Activated T-helper 9 cell treated with anti-CD3 and anti-CD28 coated beads, Interleukin-2, amount 50 U/mL, for 16 hours (primary cell): Measurements from ENCODE around the gene STX1A.

Experiments
- DNase-seq: peaks from one replicate; pipeline ENCODE4 v3.0.0-alpha.2; 2020; ENCODE audit warnings: low read depth

STX1A gene

DNA sequence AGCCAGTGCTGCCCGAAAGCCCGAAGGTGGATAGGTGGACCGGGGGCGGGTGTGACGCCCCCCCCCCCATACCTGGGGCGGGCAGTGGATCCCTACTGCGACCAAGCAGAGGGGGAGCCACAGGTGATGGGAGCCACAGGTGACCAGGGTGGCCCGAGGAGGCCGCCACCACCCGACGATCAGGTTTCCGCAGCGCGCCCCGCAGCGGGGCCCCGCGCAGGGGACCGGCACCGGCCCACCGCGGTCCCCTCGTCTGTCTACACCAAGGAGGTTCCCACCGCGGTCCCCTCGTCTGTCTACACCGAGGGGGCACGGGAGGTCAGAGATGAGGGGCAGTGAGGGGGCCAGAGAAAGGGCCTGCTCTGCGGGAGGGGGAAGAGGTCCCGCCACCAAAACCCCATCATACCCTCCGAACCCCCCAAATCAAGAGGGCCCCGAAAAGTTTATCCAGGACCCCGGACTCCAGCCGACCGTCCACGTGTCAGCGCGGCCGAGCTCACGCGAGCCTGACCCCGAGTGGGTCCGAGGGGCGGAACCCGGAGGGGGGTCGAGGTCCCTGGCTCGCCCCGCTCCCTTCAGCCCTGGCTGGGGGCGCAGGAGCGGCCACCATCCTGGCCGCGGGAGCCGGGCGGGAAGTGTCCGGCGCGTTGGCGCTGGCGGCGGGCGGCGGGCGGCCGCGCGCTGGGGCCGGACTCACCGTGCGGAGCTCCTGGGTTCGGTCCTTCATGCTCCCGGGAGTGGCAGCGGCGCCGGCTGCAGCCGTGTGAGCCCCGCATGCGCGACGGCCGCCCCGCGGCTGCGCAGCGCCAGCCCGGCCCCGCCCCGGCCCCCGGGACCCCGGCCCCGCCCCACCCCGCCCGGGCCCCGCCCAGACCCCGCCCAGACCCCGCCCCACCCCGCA is at the start of gene STX1A:
STX1A (minus strand) TSS at position 765 of the 901 bp plus-strand sequence; CDS start at position 727, 38 bp downstream.
- DNase-seq: peak; percentile 62

DNA sequence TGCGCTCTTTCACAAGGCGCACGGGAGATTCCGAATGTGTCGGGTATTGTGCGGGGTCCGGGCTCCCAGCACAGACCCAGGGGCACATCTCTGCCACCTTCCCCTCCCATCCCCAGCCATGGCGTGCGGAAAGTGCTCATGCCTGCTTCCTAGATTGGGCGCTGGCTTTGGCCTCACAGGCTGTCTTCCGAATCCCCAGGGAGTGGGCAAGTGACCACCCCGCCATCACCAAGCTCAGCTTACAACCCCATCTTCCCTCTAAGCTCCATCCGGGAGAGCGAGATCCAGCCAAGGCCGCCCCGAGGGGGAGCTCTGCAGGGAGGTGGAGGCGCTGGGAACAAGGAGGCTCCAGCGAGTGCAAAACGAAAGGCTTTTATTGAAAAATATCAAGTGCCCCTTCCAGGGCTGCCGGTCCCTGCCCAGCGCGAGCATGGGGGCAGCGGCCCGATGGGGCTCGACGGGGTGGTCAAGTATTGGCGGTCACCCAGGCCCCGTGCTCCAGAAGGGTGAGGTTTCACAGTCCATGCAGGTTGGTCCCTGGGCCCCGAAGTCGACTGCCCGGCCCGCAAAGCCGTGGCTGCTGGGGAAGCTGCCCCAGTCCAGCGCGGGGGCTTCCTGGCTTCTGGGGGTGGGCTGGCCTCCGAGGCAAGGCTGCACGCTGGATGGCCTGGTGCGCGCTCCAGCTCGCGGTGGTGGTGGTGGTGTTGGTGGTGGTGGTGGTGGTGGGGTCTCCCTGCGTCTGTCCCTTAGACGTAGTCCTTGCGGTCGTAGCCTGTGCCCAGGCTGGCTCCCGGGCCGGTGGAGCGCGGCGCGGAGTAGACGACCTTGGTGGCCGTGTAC is 49.4 kb upstream of the STX1A start:
- DNase-seq: no peak

DNA sequence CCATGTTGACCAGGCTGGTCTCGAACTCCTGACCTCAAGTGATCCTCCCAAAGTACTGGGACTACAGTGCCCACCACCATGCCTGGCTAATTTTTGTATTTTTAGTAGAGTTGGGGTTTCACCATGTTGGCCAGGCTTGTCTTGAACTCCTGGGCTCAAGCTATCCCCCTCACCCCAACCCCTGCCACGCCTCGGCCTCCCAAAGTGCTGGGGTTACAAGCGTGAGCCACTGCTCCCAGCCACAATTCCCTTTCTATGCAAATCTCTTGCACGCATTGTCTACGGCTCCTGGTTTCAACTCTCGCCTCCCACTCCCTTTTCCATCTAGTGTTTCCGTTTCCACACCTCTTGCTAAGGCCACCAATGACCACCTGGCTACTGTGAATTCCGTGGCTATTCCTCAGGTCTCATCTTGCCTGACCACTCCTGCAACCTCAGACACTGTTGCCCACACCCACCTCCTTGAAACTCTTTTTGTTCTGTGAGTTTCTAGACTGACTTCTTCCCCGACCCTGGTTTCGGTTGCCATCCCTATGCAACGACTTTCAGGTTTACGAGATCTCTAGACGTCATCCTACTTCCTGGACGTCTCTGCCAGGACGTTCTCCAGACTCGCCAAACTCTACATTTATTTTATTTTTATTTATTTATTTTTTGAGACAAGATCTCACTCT is 47.2 kb upstream of the STX1A start:
- DNase-seq: no peak

DNA sequence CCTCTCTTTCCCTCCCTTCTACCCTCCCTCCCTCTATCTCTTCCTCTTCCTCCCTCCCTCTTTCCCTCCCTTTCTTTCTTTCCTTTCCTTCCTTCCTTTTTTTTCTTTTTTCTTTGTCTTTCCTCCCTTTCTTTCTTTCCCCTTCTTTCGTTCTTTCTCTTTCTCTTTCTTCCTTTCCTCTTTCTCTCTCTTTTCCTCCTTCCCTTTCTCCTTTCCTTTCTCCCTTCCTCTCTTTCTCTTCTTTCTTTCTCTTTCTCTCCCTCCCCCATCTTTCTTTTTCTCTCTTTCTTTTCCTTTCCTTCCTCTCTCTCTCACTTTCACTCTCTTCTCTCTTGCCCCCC is 43.2 kb upstream of the STX1A start:
- DNase-seq: no peak

DNA sequence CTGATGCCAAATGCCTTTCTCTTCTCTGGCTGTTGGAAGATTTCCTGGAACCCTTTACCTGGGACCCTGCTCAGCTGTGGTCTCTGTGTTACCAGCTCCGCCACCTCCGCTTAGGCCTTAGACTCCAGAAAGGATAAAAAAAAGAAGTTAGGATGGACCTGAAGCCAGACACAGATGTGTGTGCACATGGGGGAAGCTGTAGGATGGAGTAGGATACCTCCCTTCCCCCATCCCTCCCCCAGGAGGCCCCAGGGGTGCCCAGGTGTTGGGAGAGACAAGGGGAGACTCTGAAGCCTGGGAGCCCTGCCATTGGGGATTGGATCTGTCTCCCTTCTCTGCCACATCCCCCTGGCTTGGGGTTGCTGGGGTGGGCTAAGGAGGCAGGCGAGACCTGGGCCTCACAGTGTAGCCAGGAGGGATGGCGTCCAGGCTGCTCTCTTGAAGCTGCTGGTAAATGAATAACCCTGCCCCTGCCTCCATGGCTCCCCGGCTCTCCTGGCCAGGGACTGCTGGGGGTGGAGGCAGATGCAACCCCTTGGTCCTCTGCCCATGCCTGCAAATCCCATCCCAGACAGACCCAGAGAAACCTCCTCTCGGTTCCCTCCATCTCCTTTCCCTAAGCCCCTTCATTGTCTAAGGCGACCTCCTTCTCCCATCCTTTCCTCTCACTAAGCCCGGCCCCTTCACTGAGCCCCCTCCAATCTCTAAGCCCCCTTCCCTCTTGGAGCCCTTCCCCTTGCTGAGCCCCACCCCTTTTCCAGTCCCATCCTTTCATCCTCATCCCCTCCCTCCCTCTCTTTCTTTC is 42.6 kb upstream of the STX1A start:
- DNase-seq: no peak

DNA sequence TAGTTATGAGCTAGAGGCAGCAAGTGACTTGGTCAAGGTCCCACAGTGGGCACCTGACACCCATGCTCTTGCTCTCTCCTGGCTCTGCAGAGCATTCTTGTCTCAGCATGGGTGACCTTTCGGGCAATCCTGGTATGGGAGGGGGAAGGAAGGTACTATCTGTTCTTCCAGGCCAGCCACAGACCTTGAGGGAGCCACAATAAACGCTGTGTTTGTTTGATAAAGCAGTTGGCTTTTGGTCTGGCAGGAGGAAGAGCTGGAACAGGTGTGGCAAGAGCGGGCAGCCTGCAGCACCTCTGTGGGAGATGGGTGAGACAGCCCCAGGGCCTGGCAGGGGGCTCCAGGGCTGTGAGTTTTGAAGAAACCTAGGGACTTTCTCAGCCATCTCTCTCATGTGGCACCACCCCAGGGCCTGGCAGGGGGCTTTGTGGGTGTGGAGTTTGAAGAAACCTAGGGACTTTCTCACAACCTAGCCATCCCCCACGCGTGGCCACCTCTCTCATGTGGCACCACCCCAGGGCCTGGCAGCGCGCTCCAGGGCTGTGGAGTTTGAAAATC is 39.2 kb upstream of the STX1A start:
- no peak for DNase-seq

DNA sequence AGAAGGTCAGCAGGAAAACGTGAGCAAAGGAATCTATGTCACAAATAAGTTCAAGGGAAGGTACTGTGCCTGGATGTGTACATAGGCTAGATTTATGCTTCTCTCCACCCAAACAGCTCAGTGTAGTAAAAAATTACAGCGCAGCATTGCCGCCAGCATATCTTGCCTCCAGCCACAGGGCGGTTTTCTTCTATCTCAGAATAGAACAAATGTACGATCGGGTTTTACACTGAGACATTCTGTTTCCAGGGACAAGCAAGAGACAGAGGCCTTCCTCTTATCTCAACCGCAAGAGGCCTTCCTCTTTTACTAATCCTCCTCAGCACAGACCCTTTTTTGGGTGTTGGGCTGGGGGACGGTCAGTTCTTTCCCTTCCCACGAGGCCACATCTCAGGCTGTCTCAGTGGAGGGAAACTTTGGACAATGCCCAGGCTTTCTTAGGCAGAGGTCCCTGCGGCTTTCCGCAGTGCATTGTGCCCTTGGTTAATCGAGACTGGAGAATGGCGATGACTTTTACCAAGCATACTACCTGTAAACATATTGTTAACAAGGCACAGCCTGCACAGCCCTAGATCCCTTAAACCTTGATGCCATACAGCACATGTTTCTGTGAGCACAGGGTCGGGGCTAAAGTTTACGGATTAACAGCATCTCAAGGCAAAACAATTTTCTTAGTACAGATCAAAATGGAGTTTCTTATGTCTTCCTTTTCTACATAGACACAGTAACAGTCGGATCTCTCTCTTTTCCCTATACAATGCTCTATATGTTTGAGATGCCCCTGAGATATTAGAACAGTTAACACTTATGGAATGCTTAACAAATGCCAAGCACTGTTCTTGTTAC is 30.7 kb upstream of the STX1A start:
- DNase-seq: no peak

DNA sequence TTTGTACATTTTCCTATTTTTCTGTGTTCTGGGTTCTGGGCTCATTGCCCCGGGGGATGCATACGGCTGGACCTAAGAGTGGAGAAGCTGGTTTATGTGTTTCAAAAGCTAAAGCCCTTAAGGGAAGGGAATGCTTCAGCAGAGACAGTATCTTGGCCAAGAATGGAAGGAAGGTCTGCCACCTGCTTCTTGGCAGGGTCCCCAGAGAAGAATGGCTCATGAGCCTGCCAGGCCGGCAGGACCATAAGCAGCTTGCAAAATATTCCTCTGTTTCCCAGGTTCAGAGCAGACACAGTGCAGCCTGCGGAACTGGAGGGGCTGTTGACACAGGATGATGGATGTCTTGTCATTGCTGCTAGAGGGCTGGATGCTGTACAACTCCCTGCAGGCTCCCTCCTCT is 26.9 kb upstream of the STX1A start:
- no peak for DNase-seq

DNA sequence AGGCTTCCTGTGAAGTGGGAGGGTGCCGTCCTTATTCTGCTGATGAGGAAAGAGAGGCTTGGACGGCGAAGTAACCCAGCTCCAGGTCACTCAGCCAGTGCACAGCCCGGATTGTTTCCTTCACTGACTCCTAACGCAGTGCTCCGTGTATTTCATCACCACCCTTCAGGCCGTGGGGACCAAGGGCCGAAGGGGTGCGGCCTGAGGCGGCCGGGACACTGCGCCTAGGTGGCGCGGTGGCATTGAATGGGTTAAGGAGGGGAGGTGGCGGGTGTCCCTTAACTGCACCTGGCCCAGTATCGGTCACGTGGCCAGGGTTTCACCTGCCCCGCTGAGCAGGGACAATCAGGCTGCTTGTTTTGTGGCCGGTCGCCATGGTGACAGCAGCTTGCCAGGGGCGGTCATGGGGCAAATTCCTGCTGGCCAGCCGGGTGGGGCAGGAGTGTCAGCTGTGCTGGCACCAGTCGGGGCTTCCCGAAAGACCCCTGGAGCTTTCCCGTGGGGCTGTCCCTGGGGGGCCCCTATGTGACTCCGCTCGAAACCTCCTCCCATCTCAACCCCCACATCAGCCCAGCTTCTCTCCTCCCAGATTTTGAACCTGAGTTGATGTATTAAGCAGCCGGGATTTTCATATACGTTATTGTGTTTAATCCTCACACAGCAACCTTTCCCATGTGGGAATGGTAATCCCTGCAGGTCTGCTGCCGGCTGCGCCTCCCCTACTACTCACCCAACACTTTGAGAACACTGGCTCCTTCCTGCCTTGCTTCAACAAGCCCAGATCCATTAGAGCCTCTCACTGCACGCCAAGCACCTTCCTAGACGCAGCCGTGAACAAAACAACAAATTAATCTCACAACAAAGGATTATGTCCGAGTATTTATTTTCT is 23.5 kb upstream of the STX1A start:
- no peak for DNase-seq

DNA sequence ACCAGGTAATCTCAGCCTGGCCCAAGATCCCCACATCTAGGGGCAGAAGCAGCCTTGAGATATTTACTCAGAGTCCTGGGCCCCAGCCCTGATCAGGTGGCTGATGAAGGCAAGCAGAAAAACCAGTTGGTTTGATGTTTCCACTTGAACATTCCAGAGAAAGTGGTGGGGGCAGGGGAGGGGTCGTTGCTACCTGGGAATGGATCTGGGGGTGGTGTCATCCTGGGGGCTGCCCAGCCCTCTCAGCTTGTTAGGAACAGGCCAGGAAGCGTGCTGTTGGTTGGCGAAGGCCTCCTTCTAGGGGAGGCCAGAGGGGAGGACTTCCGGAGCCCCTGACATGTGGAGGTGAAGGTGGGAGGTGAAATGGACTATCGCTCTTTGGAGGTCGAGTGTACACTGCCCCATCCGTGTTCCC is 22.9 kb upstream of the STX1A start:
- DNase-seq: no peak

DNA sequence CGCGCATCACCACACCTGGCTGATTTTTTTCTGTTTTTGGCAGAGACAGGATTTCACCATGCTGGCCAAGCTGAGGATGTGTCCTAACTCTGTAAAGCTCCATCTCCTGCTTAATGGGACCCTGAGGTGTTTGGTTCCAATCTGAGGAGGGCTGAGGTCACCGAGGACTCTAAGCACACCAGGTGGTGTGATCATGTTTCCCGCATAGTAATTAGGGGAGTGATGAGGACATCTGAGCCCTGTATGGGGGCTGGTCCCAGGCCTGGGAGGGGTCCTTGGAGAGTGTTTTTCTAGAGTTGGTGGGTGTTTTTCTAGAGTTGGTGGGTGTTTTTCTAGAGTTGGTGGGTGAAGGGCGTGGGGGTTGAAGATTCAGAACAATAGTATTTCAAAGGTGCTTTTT is 22.1 kb upstream of the STX1A start:
- DNase-seq: no peak

DNA sequence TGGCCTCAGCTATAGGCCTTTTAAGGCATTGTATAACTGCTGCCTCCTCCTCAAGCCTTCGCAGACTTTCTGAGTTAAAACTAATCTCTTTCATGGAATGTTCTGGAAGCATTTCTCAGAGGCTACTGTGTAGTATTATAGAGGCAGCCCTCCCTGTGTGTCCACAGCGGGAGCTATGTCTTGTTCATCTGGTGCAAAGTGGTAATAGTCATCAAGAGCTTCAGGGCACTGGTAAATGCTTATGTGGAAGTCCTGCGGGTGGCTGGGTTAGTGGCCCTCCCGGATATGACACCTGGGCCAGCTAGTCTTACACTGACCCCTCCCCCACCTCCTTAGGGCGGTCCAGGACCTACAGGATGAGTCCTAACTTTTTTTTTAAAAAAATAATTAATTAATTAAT is 21.3 kb upstream of the STX1A start:
- DNase-seq: no peak

DNA sequence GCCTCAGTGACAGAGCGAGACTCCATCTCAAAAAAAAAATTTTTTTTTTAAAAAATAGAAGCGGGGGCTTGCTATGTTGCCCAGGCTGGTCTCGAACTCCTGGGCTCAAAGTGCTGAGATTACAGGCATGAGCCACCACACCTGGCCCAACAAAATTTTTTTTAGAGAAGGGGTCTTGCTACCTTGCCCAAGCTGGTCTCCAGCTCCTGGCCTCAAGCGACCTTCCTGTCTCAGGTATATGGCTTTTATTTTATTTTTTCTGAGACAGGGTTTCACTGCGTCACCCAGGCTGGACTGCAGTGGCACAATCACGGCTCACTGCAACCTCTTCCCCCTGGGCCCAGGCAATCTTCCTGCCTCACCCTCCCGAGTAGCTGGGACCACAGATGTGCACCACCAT is 20.7 kb upstream of the STX1A start:
- DNase-seq: no peak

DNA sequence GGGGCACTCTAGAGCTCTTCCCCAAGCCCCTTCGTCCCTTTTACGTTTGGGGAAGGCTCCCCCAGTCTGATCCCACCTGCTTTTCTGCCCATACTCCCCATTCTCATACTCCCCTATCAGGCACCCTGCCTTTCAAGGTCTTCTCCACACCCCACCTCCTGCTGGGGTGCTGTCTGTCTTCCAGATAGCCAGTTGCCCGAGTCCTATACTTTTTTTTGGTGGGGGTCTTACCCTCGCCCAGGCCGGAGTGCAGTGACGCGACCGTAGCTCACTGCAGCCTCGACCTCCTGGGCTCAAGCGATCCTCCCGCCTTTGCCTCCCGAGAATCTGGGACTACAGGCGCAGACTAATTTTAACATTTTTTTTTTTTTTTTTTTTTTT is 19.9 kb upstream of the STX1A start:
- no peak for DNase-seq

DNA sequence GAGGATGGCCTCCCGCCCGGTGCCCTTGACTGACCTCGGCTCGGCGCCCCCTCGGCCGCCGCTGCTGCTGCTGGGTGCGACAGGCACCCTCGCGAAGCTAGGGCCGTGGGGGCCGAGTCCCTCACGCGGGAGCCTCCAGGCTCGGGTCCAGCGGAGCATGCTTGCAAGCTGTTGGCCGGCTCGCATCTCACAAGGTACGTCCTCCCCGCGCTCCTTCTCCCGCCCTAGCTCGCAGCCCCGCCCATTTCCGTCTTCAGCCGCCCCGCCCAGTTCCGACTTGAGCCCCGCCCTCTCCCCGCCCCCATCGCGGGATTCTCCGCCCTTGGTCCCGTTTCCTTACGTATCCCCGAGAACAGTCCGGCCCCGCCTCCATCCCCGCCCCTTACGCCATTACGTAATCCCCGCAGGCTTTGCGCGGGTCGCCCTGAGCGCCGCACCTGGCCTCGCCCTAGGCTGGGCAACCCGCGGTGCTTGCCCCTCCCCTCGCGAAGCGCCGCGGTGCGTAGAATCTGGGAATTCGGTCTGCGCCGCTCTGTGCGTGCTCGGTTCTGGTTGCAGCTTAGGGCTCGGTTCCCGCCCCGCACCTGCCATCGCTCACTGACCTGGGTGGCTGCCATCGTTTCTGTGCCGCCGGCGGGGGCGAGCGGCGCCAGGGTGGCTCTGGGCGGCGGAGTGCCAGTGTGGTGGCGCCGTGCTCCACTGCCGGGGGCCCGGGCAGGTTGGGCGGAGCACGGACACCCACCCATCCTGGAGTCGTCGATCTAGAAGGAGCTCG is 19.3 kb upstream of the STX1A start, which contains the start of gene ABHD11:
ABHD11 (minus strand) TSS at position 191 of the 775 bp plus-strand sequence; CDS start at position 159, 32 bp downstream.
- peak; percentile 97 for DNase-seq

DNA sequence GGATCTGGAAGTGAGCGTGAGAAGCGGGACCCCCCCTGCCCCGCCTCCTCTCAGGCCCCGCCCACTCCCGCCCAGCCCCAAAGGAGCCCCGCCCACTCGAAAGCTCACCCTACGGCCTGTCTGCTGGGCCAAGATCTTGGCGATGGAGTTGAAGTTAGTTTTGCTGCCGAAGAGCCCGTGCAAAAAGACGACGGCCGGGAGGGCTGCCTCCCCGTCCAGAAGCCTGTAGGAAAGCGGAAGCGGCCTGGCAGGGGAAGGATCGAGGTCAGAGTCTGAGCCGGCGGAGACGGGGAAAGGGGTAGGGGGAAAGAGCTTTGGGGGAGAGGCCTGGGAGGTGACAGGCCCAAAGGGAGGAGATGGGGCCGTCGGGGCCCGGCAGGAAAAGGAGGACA is 18.7 kb upstream of the STX1A start:
- DNase-seq: peak; percentile 50

DNA sequence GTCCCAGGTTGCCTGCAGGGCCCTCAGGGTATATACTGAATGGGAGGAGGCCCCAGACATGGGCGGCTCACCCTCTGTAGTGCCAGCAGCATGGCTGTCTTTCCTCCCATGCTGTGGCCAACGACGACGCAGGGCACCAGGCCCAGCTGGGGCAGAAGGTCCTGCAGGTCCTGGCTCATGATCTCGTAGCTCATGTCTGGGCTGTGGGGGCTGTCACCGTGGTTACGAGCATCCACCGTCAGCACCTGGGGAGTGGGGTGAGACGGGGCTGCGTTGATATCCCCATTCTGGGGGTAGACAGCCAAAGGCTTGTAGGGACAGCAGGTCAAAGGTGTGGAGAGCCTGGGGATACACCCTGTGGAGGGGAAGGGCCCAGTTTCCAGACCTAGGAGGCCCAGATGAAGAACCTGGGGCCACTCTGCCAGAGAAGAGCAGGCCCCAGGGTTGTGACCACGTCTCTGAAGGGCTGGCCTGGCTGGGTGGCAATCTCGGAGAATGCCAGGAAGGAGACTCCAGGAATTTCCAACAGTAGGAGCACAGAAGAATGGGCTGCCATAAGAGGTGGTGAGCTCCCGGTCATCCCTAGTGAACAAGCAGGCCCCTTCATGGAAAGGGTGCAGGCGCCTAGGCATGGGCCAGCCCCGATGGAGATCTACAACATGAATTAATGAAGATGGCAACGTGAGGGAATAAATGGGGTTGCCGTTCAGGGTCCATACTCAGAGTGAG is 18.2 kb upstream of the STX1A start:
- DNase-seq: no peak

DNA sequence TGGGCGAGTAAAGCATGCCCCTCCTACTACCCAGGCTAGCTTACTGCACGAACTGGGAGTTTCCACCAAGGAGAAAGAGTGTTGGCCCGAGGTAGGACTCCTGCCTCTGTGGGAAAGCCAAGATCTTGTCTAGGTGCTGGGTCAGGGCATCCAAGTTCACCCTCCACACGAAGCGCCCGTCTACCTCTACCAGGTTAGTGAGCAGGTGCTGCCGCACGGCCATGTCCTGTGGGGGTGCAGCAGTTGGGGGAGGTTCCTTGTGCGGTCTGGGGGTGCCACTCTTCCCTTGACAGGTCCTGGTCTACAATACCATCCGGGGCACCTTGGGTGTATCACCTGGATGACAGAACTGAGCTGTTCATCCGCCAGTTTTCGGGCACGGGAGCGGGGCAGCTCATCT is 17.4 kb upstream of the STX1A start:
- no peak for DNase-seq
